Fibroblast of skin of right biceps (primary cell): ENCODE data around the gene TMEM80.
"Not testable (repeated sequence)": the region's sequence is repeated elsewhere in the genome, so short reads cannot be mapped to it uniquely, and the experiment has no call there.

Source experiments
- DNase-seq: peaks from one replicate; pipeline ENCODE4 v3.0.0-alpha.2; 2013

Gene TMEM80

GRCh38 chr11:695538-696248, at the start of gene TMEM80:
TMEM80 (plus strand) TSS chr11:695816; CDS start chr11:695828, 12 bp downstream.
- DNase-seq: peak; percentile 98

DNA sequence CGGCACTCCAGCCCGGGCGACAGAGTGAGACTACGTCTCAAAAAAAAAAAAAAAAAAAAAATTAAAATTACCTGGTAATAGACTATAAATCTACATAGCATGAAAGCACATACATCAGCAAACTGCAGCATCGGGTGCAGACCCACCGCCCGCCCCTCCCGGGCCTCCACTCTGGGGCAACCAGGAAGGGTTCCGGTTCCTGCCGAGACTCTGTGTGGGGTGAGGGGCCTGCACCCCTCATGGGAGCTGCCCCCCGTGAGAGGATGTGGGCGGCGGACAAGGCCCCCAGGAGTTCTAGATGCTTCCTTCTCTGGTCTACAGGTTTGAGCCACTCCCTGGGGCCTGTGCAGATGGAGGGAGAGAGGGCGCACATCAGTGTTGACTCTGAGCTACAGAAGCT, 49.4 kb upstream of the TMEM80 start:
- DNase-seq: no peak

GRCh38 chr11:647672-648158, 47.9 kb upstream of the TMEM80 start:
- not testable (repeated sequence) for DNase-seq

DNA sequence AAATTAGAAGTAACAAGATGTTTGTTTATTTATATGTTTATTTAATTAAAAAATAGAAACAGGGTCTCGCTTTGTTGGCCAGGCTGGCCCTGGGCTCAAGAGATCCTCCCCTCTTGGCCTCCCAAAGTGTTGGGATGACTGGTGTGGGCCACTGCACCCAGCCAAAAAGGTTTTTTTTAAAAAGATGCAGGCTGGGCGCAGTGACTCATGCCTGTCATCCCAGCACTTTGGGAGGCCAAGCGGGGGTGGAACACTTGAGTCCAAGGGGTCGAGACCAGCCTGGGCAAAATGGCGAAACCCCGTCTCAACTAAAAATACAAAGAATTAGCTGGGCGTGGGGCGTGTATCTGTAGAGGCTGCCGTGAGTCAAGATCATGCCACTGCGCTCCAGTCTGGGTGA, 45.1 kb upstream of the TMEM80 start:
- DNase-seq: no peak

DNA sequence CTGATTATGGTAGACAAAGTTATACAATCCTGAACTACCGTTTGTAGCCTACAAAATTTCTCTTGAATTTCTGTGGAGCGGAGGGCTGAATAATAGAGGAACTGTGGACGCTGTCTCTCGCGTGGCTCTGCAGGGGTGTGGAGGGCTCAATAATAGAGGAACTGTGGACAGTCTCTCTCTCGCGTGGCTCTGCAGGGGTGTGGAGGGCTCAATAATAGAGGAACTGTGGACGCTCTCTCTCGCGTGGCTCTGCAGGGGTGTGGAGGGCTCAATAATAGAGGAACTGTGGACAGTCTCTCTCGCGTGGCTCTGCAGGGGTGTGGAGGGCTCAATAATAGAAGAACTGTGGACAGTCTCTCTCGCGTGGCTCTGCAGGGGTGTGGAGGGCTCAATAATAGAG, 42.5 kb upstream of the TMEM80 start:
- not testable (repeated sequence) for DNase-seq

DNA sequence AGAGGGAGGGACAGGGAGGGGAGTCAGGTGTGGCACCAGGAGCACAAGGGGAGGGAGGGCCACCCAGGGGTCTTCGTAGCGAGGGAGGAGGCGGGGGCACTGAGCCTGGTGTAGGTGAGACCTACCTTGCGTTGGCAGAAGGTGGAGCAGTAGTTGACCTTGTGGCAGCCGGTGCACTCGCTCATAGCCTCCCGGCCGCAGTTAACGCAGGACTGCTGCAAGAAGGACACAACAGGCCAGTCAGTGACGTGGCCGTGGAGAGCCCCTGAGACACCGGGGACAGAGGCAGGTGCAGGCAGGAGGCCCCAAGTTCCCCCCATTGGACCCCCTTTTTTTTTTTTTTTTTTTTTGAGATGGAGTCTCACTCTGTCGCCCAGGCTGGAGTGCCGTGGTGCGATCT, 41.8 kb upstream of the TMEM80 start:
- DNase-seq: no peak

- DNase-seq: not testable (repeated sequence)
Observed at GRCh38 chr11:654444-654843, 41.2 kb upstream of the TMEM80 start.

- no peak for DNase-seq
Observed at GRCh38 chr11:655036-655726, 40.4 kb upstream of the TMEM80 start.

DNA sequence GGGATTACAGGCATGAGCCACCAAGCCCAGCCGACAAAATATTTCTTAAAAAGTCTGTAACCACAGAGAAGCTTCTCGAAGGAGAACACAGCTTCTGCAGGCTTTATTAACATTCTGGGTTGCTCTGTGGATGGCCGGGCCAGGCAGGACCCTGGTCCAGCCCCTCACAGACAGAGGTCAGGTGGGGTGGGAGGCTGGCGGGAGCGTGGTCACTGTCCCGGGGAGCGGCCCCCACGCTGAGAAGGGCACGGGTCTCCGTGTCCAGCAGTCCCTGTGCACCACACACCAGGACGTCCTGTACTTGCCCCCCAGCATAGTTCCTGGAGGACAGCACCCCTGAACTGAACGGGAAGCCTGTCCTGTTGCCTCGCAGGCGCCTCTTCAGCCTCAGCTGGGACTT, 39.2 kb upstream of the TMEM80 start:
- DNase-seq: no peak

DNA sequence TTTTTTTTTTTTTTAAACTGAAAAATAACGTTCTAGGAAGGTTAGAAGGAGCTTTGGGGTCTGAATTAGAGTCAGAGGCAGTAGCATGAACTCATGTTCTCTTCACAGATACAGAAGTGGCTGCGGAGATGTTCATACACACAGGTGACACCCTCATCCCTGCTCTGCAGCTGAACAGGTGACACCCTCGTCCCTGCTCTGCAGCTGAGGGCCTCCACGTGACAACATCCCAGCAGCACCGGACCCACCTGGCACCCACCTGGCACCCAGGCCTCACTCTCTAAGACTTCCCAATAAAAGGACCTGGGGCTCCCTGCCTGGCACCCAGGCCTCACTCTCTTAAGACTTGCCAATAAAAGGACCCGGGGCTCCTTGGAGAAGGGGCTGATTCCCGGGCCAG, 38.8 kb upstream of the TMEM80 start:
- DNase-seq: no peak

- no peak for DNase-seq
Observed at GRCh38 chr11:657691-658126, 37.9 kb upstream of the TMEM80 start.

- DNase-seq: no peak
Observed at GRCh38 chr11:659532-660085, 36.0 kb upstream of the TMEM80 start.

DNA sequence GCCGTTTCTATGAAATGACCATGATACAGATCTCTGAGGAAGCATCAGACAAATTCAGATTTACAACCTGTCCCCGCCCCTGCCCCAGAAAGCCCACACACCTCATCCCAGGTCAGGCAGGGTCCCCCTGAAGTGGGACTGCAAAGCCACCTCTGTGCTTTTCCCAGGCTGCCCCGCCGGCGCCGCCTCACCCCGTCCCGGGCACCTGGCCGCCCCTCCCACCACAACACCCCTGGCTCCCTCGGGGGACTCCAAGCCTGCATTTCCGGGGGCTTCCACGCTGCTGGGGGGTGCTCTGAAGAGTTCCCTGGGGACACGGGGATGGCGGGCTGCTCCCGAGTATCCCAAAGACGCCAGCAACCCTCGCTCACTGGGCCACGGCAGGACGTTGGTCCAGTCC, 35.3 kb upstream of the TMEM80 start:
- DNase-seq: no peak

DNA sequence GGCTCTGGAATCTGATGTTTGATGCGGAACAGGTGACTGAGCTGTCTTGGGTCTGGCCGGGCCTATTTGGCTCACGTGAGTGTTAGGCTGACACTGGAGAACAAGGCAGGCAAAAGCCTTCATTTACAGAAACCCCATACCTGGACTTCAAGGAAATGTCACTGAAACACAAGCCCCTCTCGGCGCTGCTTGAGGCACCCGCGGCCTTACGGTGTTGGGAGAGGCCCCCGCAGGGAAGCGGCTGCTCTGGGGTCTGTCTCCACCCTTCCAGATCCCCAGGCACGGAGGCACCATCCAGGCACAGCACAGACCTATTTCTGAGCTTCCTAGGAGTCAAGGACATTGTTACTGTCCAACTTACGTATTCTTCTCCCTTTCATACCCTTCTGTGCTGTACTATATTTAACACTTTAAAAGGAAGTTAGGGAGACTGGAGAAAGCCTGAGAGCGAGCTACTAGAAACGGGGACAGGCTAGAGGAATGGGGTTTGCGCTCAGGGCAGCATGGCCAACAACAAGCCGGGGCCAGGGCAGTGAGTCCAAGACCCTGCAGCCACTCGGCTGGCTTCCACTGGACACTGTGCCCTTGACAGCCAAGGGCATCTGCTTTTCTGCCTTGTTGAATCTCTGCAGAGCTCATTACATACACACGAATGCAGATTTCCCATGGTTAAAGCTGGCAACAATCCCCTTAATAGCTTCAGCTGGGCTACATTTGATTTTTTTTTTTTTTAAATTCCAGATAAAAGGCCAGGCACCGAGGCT, 34.8 kb upstream of the TMEM80 start:
- DNase-seq: no peak

- peak; percentile 38 for DNase-seq
Observed at GRCh38 chr11:662689-663274, 32.8 kb upstream of the TMEM80 start.

DNA sequence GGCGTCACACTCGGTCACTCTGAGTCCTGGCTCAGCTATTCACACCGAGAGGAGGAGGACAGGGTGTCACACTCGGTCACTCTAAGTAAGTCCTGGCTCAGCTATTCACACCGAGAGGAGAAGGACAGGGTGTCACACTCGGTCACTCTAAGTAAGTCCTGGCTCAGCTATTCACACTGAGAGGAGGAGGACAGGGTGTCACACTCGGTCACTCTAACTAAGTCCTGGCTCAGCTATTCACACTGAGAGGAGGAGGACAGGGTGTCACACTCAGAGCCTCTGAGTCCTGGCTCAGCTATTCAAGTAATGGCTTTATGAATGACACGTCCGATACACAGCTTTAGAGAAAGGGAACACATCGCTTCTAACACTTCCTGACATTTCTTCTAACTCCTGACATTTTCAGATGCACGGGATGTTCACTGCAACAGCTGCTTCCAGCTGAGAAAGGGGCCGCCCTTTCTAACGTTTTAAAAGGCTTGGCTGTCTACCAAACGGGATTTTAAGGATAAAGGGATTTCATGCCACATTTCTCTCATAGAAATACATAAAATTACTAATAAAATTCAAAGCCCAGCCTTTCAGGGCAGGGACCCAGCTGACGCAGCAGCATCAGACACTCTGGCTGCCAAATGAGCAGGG, 30.4 kb upstream of the TMEM80 start:
- DNase-seq: no peak

DNA sequence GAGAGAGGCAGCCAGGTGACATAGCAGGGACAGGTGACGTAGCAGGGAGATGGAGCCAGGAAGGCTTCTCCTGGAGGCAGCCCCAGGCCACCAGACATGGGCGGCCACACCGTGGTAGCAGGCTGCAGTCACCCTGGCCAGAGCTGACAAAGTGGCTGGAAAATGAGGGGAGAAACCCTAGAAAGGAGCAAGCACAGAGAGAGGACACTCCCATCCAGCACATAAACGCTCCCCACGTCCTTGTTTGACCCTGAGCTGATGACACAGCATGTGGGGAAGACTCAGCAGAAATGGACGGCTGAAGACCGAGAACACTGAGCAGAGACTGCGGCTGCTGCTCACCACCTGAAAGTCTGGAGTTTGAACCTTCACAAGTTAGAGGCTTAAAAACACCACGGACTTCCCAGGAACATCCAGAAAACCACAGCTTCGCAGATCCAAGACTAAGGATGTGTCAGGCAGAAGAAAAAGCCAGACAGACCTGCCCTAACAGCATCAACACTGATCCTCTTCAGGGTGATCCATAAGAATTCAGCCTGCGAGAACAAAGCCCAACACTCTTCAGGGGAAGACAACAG, 29.8 kb upstream of the TMEM80 start:
- peak; percentile 21 for DNase-seq

GRCh38 chr11:673866-674265, 21.8 kb upstream of the TMEM80 start:
- DNase-seq: no peak

GRCh38 chr11:674406-674805, 21.2 kb upstream of the TMEM80 start:
- no peak for DNase-seq

DNA sequence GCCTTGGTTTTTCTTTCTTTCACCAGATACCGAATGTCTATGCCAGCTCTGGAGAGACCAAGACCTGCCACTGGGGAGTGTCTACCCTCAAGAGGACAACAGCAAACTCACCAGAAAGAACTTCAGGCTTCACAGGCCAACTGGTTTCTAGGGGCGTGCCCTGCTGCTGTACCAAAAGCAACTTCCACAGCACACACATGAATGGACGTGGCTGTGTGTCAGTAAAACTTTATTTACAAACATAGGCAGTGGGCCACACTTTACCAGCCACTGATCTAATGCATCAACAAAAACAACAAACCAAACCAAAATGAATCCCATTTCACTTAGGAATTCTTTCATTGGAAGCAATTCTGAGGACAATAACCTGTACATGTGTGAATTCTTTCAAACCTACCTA, 17.3 kb upstream of the TMEM80 start:
- DNase-seq: no peak

GRCh38 chr11:679271-680207, 16.1 kb upstream of the TMEM80 start:
- no peak for DNase-seq
